IMR-90 (cell line): ENCODE results near the gene RNF225.

Experiments used
- POLR2A ChIP-seq: IDR thresholded peaks from 2 replicates; pipeline ENCODE4 v1.6.1; 2012; ENCODE audit warnings: mild to moderate bottlenecking, low read depth, low read length
- SMC3 ChIP-seq: fragments of 150-350 bp; IDR thresholded peaks from 2 replicates; pipeline ENCODE4 v1.6.1; 2016; ENCODE audit warnings: low read depth, mild to moderate bottlenecking, antibody characterized with exemption, low read length, moderate library complexity
- TF ChIP-seq, protein P1 (sequence below): conservative IDR thresholded peaks from 2 replicates; pipeline ENCODE4 v1.5.1; 2012; ENCODE audit warnings: mild to moderate bottlenecking, low read depth, low read length, improper control_type of control experiment
- TF ChIP-seq, protein P2 (sequence below): fragments of 150-350 bp; IDR thresholded peaks from 2 replicates; pipeline ENCODE4 v1.6.1; 2016; ENCODE audit warnings: low read depth, mild to moderate bottlenecking, low read length, moderate library complexity, borderline replicate concordance
- TF ChIP-seq, protein P3 (sequence below): fragments of 150-350 bp; IDR thresholded peaks from 2 replicates; pipeline ENCODE4 v1.6.1; 2017; ENCODE audit warnings: mild to moderate bottlenecking, antibody characterized with exemption, low read length, low read depth

DNA sequence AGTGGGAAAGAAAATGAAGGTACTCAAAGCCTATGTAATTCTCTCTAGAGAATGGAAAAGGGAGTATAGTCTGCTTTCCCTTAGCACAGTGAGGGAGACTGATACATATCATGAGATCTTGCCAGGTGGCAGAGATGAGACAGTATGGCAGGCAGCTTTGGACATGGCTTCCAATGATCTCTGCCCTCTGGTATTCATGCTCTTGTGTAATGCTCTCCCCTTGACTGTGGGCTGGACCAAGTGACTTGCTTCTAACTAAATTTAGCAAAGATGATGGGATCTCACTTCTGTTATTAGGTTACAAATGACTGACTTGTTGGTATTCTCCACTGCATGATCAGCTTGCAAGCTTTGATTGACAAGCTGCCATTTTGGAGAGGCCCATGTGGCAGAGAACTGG is 34.3 kb downstream of the RNF225 start:
- TF ChIP-seq, protein P1, sequence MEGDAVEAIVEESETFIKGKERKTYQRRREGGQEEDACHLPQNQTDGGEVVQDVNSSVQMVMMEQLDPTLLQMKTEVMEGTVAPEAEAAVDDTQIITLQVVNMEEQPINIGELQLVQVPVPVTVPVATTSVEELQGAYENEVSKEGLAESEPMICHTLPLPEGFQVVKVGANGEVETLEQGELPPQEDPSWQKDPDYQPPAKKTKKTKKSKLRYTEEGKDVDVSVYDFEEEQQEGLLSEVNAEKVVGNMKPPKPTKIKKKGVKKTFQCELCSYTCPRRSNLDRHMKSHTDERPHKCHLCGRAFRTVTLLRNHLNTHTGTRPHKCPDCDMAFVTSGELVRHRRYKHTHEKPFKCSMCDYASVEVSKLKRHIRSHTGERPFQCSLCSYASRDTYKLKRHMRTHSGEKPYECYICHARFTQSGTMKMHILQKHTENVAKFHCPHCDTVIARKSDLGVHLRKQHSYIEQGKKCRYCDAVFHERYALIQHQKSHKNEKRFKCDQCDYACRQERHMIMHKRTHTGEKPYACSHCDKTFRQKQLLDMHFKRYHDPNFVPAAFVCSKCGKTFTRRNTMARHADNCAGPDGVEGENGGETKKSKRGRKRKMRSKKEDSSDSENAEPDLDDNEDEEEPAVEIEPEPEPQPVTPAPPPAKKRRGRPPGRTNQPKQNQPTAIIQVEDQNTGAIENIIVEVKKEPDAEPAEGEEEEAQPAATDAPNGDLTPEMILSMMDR = no peak
- no peak for TF ChIP-seq POLR2A
- TF ChIP-seq, protein P2, sequence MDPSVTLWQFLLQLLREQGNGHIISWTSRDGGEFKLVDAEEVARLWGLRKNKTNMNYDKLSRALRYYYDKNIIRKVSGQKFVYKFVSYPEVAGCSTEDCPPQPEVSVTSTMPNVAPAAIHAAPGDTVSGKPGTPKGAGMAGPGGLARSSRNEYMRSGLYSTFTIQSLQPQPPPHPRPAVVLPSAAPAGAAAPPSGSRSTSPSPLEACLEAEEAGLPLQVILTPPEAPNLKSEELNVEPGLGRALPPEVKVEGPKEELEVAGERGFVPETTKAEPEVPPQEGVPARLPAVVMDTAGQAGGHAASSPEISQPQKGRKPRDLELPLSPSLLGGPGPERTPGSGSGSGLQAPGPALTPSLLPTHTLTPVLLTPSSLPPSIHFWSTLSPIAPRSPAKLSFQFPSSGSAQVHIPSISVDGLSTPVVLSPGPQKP = no peak
- TF ChIP-seq, protein P3, sequence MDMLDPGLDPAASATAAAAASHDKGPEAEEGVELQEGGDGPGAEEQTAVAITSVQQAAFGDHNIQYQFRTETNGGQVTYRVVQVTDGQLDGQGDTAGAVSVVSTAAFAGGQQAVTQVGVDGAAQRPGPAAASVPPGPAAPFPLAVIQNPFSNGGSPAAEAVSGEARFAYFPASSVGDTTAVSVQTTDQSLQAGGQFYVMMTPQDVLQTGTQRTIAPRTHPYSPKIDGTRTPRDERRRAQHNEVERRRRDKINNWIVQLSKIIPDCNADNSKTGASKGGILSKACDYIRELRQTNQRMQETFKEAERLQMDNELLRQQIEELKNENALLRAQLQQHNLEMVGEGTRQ = no peak
- TF ChIP-seq SMC3 = no peak
